HG03439 (cell line): ENCODE results near the gene EXD1.

Experiments
- ATAC-seq: cut with Tn5 transposase; IDR thresholded peaks from one replicate; pipeline ENCODE4 v1.9.1; 2021; ENCODE audit warnings: mild to moderate bottlenecking, moderate library complexity; ENCODE audit not compliant: unreplicated experiment

EXD1 gene

DNA sequence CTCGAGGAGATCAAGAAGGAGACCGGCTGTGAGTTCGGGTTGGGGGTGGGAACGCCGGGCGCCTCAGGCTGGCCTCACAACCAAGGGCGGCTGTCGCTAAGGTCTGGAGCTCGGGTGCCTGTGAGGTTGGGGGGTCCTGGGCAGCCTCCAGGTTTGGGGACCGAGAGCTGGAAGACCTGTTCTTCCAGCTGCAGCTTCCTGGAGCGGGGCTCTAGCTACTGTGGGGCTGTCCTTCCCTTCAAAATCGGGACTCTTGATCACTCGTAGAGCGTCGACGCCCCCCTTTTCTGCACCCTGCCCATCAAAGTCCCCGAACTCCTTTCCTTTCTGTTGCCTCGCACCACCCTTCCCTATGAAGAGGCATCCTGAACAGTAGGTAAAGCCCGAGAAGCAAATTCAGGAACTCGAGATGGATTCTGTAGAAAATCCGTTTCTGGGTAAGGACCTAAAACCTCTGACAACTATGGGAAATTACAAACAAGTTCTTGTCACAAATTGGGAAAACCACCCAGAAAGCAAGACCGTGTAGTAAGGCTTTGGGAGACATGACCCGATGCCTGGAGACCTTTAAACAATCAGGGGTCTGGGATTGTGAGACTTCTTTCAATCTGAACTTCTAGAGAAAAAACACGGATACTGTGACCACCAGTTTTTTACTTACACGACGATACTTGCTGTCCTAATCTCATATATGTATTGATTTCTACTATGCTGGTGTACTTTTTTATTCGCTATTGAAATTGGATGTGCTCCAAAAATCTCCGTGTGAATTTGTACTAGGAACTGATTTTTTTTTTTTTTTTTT lies 1.1 kb upstream of the EXD1 start:
- peak; percentile 40 for ATAC-seq

- ATAC-seq, result no peak
These were observed 260 bp downstream of the EXD1 start for GRCh38 chr15:41230345-41230649.

GRCh38 chr15:41219381-41219780 lies 11.2 kb downstream of the EXD1 start:
- ATAC-seq, result no peak

- no peak for ATAC-seq
These were observed 11.7 kb downstream of the EXD1 start for GRCh38 chr15:41218851-41219250.

DNA sequence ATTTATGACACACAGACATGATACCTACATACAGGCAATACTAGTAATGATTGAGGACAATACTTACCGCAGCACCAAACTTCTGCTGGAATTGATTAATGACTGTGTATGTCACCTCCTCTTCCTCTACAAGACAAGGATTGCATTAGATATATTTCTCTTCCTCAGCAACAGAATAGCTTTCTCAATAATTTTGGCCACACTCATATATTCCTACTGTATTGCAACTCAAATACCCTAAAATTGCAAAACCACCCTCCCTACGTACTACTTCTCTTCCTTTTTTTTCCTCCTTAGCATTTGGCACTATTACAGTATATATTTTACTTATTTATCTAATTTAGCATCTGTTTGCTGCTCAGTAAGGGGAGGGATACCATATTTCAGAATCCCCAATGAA lies 14.8 kb downstream of the EXD1 start:
- ATAC-seq, result no peak

DNA sequence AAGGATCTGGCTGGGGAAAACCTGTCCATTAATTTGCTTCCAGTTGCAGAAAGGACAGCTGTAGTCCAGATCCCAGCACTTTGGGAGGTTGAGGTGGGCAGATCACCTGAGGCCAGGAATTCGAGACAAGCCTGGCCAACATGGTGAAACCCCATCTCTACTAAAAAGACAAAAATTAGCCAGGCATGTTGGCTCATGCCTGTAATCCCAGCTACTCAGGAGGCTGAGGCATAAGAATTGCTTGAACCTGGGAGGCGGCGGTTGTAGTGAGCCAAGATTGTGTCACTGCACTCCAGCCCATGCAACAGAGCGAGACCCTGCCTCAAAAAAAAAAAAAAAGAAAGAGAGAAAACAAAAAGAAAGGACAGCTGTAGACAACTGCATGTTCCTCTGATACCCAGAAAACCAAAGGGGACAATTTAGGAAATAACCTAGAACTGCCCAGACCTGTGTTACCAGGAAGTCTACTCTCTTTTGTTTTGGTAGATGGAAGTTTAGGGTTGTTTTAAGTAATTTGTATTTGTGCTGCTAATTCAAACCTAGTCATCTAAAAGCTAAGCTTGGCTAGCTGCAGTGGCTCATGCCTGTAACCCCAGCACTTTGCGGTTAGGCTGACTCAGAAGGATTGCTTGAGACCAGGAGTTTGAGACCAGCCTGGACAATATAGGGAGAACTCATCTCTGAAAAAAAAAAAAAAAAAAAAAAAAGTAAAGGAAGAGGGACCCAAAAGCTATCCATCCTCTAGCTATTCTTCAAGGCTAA lies 22.7 kb downstream of the EXD1 start:
- ATAC-seq, result no peak

GRCh38 chr15:41205315-41205714 lies 25.2 kb downstream of the EXD1 start:
- ATAC-seq, result no peak

DNA sequence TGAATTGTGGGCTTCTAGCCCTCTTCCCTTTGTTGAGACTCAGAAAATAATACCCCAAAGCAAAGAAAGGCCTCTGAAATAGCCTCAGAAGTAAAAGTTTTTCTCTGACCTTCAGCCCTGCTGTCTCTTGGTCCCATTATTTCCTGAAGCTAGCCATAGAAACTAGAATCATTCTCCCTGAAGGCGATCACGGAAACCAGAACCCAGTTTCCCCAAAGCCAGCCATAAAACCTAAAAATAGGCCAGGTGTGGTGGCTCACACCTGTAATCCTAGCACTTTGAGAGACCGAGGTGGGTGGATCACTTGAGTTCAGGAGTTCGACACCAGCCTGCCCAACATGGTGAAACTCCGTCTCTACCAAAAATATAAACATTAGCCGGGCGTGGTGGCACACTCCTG lies 27.2 kb downstream of the EXD1 start:
- no peak for ATAC-seq

DNA sequence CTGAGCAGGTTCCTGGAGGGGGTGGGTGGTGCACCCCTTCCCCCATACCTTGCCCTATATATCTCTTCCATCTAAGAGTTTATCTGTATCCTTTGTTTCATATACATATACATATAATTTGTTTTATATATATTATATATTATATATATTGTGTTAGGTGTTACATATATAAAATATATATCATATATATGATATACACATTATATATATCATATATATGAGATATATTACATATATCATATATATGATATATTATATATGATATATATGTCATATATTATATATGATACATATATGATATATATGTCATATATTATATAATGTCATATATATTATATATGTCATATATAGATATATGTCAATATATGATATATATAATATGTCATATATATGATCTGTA lies 31.1 kb downstream of the EXD1 start:
- ATAC-seq, result no peak

DNA sequence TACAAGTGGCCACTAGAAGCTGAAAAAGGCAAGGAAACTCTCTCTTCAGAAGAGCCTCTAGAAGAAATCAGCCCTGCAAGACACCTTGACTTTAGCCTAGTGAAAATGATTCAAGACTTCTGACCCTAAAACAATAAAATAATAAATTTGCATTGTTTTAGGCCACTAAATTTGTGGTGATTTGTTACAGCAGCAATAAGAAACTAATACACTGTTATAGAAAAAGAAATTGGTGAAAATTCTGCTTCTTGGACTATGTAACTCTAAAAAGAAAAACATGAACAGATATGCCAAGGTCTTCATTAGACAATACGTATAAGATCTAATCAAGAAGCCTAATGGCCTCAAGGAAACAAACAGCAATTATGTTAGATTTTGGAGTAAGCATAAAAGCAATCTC lies 36.1 kb downstream of the EXD1 start:
- ATAC-seq, result no peak

DNA sequence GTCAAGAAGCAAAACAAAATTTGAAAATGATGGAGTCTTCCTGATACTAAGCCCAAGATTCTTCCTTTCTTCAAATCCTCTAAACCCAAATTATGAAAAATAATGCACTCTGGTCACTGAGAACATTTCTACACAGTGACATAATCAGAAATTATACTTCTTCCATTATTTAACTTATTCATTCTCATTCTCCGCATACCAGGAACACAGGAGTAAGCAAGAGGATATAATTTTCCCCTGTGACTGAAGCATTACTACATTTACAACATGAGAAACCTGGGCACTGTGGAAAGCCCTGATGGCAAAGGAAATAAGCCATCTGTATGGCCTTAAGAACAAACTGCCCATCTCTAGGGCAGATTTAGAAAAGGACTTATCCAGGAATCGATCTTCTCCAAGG lies 47.0 kb downstream of the EXD1 start:
- no peak for ATAC-seq

- ATAC-seq, result no peak
These were observed 48.3 kb downstream of the EXD1 start for GRCh38 chr15:41182266-41182665.

- ATAC-seq, result no peak
These were observed 50.3 kb downstream of the EXD1 start for GRCh38 chr15:41180206-41180789.

DNA sequence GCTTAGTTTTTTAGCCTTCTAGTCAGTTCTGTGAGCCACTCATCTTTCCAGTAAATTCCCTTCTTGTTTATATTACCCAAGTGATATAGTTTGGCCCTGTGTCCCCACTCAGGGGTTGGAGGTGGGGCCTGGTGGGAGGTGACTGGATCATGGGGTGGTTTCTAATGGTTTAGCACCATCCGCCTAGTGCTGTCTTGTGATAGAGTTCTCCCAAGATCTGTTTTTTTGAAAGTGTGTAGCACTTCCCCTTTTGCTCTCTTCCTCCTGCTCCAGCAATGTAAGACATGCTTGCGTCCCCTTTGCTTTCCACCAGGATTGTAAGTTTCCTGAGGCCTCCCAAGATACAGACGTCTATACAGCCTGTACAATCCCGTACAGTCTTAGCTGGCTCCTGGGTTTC lies 60.8 kb downstream of the EXD1 start:
- ATAC-seq, result no peak

DNA sequence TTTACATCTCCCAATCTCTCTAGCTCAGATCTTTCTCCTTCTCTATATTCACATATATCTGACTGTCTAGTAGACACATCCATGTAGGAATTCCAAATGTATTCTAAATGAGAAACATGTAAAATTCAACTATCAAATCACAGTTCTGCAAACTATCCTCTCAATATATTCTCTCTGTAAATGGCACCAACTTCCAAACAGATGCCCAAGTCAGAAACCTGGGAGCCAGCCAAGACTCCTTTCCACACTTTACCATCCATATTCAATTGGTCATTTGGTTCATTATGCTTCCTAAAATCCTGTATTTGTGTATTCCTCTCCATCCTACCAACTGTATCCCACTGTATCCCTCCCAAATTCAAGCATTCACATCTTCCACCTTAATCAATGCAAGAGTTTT lies 61.5 kb downstream of the EXD1 start:
- ATAC-seq, result no peak

DNA sequence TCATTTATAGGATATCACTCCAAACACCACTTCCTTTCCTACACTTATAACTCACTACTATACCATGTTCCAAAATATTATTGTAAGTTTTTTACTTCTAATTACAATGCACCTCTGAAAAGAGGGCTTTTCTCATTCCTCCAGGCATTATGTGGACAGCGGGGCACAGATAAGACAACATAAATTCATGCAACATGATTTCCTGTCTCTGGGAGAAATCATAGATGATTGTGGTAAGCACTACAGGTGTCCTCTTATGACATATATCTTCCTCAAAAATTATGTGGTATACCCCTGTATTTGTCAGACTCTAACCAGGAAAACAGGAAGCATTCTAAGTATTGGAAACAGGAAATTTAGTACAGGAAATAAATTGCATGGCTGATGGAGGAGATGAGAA lies 68.8 kb downstream of the EXD1 start:
- ATAC-seq, result no peak

DNA sequence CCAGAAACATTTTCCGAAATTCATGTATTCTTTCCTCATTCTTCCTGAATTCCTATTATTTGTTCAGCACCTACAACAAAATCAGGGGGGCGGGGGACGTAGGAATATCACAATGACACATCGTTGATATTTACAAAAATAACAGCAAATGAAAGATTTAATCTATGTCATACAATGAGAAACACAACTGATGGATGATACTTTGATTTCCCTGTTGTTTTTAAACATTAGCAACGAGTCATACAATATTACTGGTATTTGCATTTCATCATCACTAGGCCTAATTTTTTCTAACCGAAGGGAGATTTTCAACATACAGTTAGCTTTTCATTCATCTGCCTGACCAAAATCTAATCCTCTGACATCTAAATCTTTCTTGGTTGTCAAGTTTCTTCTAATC lies 69.2 kb downstream of the EXD1 start:
- ATAC-seq, result no peak

DNA sequence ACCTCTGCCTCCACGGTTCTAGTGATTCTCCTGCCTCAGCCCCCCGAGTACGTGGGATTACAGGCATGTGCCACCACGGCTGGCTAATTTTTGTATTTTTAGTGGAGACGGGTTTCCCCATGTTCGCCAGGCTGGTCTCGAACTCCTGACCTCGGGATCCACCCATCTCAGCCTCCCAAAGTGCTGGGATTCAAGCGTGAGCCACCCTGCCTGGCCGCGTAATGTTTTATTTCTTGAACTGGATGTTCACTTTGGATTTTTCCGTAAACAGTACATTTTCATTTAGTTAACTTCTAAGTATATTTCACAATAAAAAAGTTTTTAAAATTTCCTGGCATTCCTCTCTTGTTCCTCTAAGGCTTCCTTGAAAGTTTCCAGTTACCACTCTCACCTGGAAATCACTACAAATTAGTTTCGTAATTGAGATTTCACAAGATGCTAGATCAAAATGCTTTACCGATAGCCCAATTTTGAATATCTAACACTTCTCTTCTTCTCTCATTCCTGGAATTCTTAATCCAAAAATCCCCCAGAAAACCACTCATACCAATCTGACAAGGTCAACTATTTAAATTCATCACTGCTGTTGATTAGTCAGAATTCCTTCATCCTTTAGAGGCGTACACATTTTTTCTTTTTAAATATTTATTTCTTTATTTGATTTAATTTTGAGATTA lies 69.8 kb downstream of the EXD1 start:
- no peak for ATAC-seq

DNA sequence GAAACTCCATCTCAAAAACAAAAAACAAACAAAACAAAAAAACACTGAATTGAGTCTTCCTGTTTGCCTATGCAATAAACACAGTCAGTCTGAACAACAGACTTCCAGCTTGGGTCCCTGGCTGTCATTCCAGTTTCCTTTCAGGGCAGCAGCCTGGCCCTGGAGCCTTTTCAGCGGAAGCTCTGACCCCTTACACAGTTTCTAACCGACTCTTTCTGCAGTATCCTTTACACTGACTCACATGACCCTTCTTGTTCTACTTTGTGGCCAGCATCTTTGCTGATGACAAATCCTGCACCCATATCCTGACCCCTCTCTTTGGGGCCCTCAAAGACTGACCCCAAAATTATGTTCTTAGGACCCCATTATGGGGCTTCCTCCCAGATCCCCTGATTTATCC lies 76.1 kb downstream of the EXD1 start:
- no peak for ATAC-seq

GRCh38 chr15:41153733-41154132 lies 76.8 kb downstream of the EXD1 start:
- no peak for ATAC-seq

- no peak for ATAC-seq
These were observed 79.0 kb downstream of the EXD1 start for GRCh38 chr15:41151451-41152005.
